IPS DF 6.9 (cell line): ENCODE data around the gene GSTA2.
"Not testable (repeated sequence)": the region's sequence is repeated elsewhere in the genome, so short reads cannot be mapped to it uniquely, and the experiment has no call there.

Experiments used
- DNase-seq: peaks from one replicate; pipeline ENCODE4 v3.0.0-alpha.2; 2013; ENCODE audit warnings: low read depth, low spot score
- H3K27ac ChIP-seq: one replicate; pipeline ENCODE4 v1.5.1; 2013; ENCODE audit warnings: low read length, control low read depth
- H3K27me3 ChIP-seq: 2 replicates; pipeline ENCODE4 v1.6.1; 2013; ENCODE audit warnings: mild to moderate bottlenecking, low read length; ENCODE audit not compliant: control insufficient read depth, insufficient read depth
- H3K36me3 ChIP-seq: 2 replicates; pipeline ENCODE4 v1.6.1; 2013; ENCODE audit warnings: low read length; ENCODE audit not compliant: control insufficient read depth, insufficient read depth
- H3K4me1 ChIP-seq: 2 replicates; pipeline ENCODE4 v1.6.1; 2013; ENCODE audit warnings: low read length; ENCODE audit not compliant: control insufficient read depth, insufficient read depth
- H3K4me3 ChIP-seq: 2 replicates; pipeline ENCODE4 v1.5.1; 2013; ENCODE audit warnings: mild to moderate bottlenecking, low read length
- H3K9me3 ChIP-seq: 2 replicates; pipeline ENCODE4 v1.6.1; 2013; ENCODE audit warnings: low read length, inconsistent platforms; ENCODE audit not compliant: control insufficient read depth, insufficient read depth
- WGBS: extraction: QIAGEN DNeasy Blood & Tissue Kit; methylation state at CpG from one replicate; pipeline ENCODE4 v1.1.7; 2013; ENCODE audit warnings: mixed read lengths, missing lambda C conversion rate; ENCODE audit not compliant: insufficient read length, insufficient coverage; 5-methylcytosine and 5-hydroxymethylcytosine counted together

The GSTA2 gene

GRCh38 chr6:52788478-52788877 is 25.2 kb upstream of the GSTA2 start:
- Histone ChIP-seq H3K27ac (no peak overlapping the region), H3K4me1 (no peaks in the 10 kb centered on the region), H3K27me3 (no peaks in the 10 kb centered on the region), H3K4me3 (no peak overlapping the region), H3K9me3 (no peaks in the 10 kb centered on the region), H3K36me3 (no peaks in the 10 kb centered on the region)
- WGBS: no CpG with 5 or more reads among the region's 3 CpGs
- DNase-seq: no peak

GRCh38 chr6:52787917-52788316 is 24.6 kb upstream of the GSTA2 start:
- no peak overlapping the region for H3K27ac ChIP-seq
- H3K9me3 ChIP-seq: no peaks in the 10 kb centered on the region
- H3K4me3 ChIP-seq: no peak overlapping the region
- no peak for DNase-seq
- no peaks in the 10 kb centered on the region for H3K36me3 ChIP-seq
- H3K27me3 ChIP-seq: no peaks in the 10 kb centered on the region
- no CpG with 5 or more reads among the region's 3 CpGs for whole genome bisulfite sequencing
- H3K4me1 ChIP-seq: no peaks in the 10 kb centered on the region

DNA sequence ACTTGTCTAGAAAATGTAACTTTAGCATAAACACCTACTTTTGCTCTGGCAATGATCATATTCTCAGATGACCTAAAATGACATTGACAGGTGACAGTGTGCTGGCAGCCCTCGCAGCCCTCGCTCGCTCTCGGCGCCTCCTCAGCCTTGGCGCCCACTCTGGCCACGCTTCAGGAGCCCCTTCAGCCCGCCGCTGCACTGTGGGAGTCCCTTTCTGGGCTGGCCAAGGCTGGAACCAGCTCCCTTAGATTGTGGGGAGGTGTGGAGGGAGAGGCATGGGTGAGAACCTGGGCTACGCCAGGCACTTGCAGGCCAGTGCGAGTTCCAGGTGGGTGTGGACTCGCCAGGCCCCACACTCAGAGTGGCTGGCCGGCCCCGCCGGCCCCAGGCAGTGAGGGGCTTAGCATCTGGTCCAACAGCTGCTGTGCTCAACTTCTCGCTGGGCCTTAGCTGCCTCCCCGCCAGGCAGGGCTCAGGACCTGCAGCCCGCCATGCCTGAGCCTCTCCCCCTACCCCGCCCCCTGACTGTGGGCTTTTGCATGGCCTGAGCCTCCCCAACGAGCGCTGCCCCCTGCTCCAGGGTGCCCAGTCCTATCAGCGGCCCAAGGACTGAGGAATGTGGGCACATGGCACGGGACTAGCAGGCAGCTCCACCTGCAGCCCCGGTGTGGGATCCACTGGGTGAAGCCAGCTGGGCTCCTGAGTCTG is 23.1 kb upstream of the GSTA2 start:
- WGBS: no CpG with 5 or more reads among the region's 24 CpGs
- H3K4me1 ChIP-seq: no peaks in the 10 kb centered on the region
- no peak for DNase-seq
- H3K36me3 ChIP-seq: no peaks in the 10 kb centered on the region
- H3K4me3 ChIP-seq: no peak overlapping the region
- no peaks in the 10 kb centered on the region for H3K27me3 ChIP-seq
- no peaks in the 10 kb centered on the region for H3K9me3 ChIP-seq
- H3K27ac ChIP-seq: no peak overlapping the region

DNA sequence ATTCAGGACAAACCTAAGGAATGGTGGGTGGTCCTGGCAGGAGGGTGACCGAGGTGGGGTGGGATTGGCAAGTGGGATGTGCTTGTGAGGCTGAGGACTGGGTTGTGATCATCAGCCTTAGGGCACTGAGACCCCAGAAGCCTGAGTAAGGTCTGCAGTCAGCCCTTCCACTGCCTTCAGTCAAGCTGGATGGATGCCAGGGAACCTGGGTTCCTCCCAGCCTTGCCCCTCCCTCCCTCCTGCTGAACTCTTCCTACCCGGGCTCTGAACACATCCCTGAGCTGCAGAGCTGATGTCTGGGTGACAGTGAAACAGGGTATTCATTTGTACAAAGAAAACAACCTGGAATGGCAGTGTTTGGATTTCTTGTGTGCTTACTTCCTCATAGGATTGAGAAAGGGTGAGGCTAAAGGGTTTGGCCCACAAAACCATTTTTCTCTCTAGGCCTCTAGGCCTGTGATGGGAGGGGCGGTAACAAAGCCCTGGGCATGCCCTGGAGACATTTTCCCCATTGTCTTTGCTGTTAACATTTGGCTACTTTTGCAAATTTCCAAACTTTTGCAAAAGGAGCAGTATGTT is 19.5 kb upstream of the GSTA2 start:
- WGBS: no CpG with 5 or more reads among the region's 3 CpGs
- H3K36me3 ChIP-seq, H3K4me1 ChIP-seq, H3K27me3 ChIP-seq, H3K4me3 ChIP-seq, H3K27ac ChIP-seq, H3K9me3 ChIP-seq, DNase-seq: not testable (repeated sequence)

DNA sequence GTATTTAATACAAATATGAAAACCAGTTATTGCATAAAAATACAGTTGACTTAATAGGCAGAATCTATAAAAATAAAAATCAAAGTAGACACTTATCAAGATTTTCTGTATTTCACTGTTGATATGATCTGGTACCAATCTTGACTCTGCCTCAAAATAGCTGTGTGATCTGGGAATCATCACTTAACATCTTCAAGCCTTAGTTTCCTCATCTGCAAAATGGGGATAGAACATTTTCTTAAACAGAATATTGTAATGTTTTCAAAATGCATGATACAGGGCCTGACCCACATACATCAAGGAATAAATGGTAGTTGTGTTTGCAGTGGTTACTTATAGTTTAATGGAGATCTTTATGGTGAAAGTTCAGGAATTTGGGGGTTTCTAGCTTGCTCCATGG is 18.9 kb upstream of the GSTA2 start:
- not testable (repeated sequence) for H3K9me3 ChIP-seq, H3K4me3 ChIP-seq, H3K27me3 ChIP-seq, H3K27ac ChIP-seq, H3K4me1 ChIP-seq, DNase-seq, H3K36me3 ChIP-seq

- no peaks in the 10 kb centered on the region for H3K4me1 ChIP-seq
- WGBS: no CpG with 5 or more reads among the region's 1 CpG
- H3K27me3 ChIP-seq: no peaks in the 10 kb centered on the region
- no peaks in the 10 kb centered on the region for H3K36me3 ChIP-seq
- H3K4me3 ChIP-seq: no peak overlapping the region
- H3K27ac ChIP-seq: no peak overlapping the region
- no peak for DNase-seq
- H3K9me3 ChIP-seq: no peaks in the 10 kb centered on the region
Observed at GRCh38 chr6:52779237-52779636, 16.0 kb upstream of the GSTA2 start.

DNA sequence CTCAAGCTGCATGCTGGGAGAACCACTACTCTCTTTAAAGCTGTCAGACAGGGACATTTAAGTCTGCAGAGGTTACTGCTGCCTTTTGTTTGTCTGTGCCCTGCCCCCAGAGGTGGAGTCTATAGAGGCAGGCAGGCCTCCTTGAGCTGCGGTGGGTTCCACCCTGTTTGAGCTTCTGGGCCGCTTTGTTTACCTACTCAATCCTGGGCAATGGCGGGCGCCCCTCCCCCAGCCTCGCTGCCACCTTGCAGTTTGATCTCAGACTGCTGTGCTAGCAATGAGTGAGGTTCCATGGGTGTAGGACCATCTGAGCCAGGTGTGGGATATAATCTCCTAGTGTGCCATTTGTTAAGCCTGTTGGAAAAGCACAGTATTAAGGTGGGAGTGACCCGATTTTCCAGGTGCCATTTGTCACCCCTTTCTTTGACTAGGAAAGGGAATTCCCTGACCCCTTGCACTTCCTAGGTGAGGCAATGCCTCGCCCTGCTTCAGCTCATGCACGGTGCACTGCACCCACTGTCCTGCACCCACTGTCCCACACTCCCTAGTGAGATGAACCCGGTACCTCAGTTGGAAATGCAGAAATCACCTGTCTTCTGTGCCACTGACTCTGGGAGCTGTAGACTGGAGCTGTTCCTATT is 13.6 kb upstream of the GSTA2 start:
- H3K4me1 ChIP-seq, H3K27me3 ChIP-seq, H3K9me3 ChIP-seq, H3K27ac ChIP-seq, DNase-seq, H3K4me3 ChIP-seq, H3K36me3 ChIP-seq: not testable (repeated sequence)
- WGBS: no CpG with 5 or more reads among the region's 9 CpGs

- no CpG with 5 or more reads among the region's 4 CpGs for WGBS
- not testable (repeated sequence) for DNase-seq, H3K36me3 ChIP-seq, H3K4me1 ChIP-seq, H3K4me3 ChIP-seq, H3K27me3 ChIP-seq, H3K9me3 ChIP-seq, H3K27ac ChIP-seq
Observed at GRCh38 chr6:52769399-52769798, 6.1 kb upstream of the GSTA2 start.

DNA sequence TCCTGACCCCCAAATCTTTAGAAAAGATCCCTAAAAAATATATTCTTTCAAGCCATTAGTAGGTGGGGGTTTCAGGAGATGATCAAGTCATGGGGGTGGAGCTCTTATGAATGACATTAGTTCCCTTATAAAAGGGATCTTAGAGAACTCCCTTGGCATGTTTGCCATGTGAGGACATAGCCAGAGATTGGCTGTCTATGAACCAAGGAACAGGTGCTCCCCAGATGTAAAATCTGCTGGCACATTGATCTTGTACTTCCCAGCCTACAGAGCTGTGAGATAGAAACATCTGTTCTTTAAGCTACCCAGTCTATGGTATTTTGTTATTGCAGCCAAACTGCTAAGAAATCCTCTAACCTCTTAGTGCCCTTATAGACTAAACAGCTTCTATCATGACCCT is 4.4 kb upstream of the GSTA2 start:
- H3K27ac ChIP-seq, H3K9me3 ChIP-seq, H3K4me1 ChIP-seq: not testable (repeated sequence)

DNA sequence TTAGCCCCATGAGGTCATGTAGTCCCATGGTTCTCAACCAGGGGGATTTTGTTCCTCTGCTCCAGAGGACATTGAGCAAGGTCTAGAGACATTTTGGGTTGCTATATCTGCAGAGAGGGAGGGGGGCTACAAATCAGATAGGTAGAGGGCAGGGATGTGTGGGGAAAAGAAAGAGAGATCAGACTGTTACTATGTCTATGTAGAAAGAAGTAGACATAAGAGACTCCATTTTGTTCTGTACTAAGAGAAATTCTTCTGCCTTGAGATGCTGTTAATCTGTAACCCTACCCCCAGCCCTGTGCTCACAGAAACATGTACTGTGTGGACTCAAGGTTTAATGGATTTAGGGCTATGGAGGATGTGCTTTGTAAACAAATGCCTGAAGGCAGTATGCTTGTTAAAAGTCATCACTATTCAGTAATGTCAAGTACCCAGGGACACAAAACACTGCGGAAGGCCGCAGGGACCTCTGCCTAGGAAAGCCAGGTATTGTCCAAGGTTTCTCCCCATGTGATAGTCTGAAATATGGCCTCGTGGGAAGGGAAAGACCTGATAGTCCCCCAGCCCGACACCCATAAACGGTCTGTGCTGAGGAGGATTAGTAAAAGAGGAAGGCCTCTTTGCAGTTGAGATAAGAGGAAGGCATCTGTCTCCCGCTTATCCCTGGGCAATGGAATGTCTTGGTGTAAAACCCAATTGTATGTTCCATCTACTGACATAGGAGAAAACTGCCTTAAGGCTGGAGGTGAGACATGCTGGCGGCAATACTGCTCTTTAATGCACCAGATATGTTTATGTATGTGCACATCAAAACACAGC is 1.4 kb downstream of the GSTA2 start:
- not testable (repeated sequence) for H3K36me3 ChIP-seq, H3K27ac ChIP-seq, H3K9me3 ChIP-seq, H3K27me3 ChIP-seq, DNase-seq, H3K4me1 ChIP-seq, H3K4me3 ChIP-seq
- WGBS: no CpG with 5 or more reads among the region's 7 CpGs

More for the DNA sequence above, 4.4 kb upstream of the GSTA2 start:
- H3K4me3 ChIP-seq, H3K36me3 ChIP-seq, DNase-seq, H3K27me3 ChIP-seq: not testable (repeated sequence)
